Posterior vena cava (tissue), 2 donors: ENCODE measurements around the gene NEGR1. TPM values are rescaled to one million over a fixed set of nuclear protein-coding genes. Genes with fewer than 3 reads are reported as not detected.
"Not testable (repeated sequence)": the region's sequence is repeated elsewhere in the genome, so short reads cannot be mapped to it uniquely, and the experiment has no call there.

ENCODE experiments used
- DNase-seq: peaks from one replicate; pipeline ENCODE4 v3.0.0-alpha.2; 2020; ENCODE audit warnings: low spot score
- intact Hi-C, 2 donors: fragments of 100-400 bp; cut with DNase I; formaldehyde crosslinking; loops; one replicate each; pipeline versions ENCODE4 v1.14.1 to v1.14.2; 2022 to 2023
- total RNA-seq, 2 donors: library from RNA; stranded (reverse); fragmentation: NEBNext Ultra II Directional; extraction: Animal tissue kit (Norgen Biotek cat#: 25700); gene quantifications; one replicate each; pipeline ENCODE4 v1.2.1, GENCODE V29; 2021
- donor health status: DM: yes; HTN: yes; CAD: no.
- donor health status: DM: yes; HTN: yes; CAD: no.

The NEGR1 gene
- total RNA-seq, 2 donors from 2014 or later = 25.7 to 27.9 TPM

- no peak for DNase-seq
- intact Hi-C loops = no loop called here
Observed at GRCh38 chr1:72262735-72263134, 19.6 kb downstream of the NEGR1 start.

DNA sequence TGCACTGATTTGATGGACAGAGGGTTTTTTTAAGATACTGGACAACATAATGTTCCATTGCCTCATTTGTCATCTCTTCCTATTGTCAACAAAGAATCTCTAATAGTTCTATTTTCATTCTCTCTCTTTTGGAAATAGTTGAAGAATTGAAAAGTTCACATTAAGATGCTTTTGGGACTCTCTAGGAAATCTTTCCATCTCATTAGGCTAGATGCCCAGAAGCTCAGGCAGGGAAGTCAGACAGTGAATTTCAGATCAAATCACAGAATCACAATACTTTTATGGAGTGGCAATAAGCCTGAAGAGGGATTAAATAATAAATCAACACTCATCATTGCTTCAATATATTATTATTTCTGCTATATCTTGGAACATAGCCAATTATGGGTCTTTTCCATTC lies 29.2 kb downstream of the NEGR1 start:
- intact Hi-C loops = no loop called here

GRCh38 chr1:72241397-72241796 lies 40.9 kb downstream of the NEGR1 start:
- intact Hi-C loops = no loop called here
- no peak for DNase-seq

More for the DNA sequence above, 29.2 kb downstream of the NEGR1 start:
- DNase-seq = no peak

DNA sequence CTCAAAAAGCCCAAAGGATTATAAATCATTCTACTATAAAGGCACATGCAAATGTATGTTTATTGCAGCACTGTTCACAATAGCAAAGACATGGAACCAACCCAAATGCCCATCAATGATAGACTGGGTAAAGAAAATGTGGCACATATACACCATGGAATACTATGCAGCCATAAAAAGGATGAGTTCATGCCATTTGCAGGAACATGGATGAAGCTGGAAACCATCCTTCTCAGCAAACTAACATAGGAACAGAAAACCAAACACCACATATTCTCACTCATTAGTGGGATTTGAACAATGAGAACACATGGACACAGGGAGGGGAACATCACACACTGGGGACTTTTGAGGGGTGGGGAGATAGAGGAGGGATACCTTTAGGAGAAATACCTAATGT lies 46.4 kb downstream of the NEGR1 start:
- intact Hi-C loops, DNase-seq: not testable (repeated sequence)

GRCh38 chr1:72235062-72235461 lies 47.3 kb downstream of the NEGR1 start:
- DNase-seq = no peak
- intact Hi-C loops = no loop called here

DNA sequence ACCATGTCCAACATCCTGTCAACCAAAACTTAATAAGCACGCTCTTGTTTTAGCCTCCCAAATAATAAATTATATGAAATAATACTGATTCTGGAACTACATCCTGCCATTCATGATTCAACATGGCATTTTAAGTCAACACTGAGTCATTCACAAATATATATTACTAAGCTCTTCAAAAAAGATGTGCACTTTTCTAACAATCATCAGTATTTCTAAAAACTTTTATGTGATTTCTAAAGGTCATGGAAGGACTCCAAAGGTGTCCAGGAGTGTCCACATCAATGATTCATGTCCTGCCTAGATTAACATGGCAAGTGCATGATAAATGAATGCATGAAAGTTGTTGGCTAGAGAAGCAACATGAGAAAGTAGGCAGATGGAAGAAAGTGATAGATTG lies 51.6 kb downstream of the NEGR1 start:
- intact Hi-C loops = no loop called here
- DNase-seq = no peak

DNA sequence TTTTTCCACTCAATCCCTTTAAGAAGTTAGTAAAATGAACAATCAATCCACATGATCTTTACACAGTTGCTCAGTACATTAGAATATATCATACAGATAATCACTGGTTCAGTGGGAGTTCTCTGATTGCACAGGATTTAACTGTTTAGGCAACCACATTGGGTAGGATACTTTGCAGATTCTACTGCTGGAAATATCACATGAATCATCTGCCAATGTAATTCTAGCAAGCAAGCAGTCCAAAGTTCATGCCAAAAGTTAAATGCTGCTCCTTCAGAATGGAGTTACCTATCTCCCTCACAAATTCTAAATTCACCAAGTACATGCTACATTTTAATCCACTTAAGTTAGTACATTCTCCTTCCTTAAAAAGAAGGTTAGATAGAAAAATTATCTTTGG lies 52.4 kb downstream of the NEGR1 start:
- intact Hi-C loops = no loop called here
- no peak for DNase-seq

DNA sequence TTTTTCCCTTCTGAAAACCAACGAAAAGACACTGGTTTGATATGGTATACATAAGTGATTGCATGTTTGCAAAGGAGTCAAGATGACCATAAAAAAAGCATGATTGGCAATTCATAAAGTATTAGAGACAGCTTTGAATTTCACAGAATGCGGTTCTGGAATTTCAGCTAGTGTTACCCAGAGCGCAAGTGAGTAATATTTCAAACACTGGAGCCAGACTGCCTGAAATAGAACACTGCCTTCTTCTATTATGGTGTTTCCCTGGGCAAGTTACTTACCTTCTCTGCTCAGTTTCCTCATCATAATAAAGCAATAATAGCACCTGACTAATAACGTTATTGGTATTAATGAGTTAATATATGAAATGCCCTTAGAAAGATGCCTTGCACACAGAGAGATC lies 54.7 kb downstream of the NEGR1 start:
- intact Hi-C loops = no loop called here
- no peak for DNase-seq

DNA sequence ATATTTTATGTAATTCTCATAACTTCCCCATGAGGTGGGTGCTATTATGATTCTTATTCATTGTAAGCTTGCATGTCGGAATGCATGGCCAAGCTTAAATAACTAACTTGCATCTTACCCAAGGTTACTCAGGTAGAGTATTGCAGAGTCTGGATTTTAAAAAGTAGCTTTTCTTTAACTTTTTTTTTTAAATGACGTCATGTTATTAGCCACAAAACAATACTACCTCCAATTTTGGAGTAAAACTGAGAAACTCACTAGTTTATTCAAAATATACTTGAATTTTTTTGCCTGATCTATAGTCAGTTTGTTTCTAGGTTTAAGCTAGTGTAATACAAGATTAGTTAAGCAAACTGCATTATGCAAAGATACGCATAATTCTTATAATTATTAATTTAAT lies 57.8 kb downstream of the NEGR1 start:
- intact Hi-C loops = no loop called here
- no peak for DNase-seq

GRCh38 chr1:72221811-72222210 lies 60.5 kb downstream of the NEGR1 start:
- peak; percentile 52 for DNase-seq

GRCh38 chr1:72218141-72218739 lies 64.1 kb downstream of the NEGR1 start:
- intact Hi-C loops = no loop called here
- no peak for DNase-seq

More at GRCh38 chr1:72221811-72222210, 60.5 kb downstream of the NEGR1 start:
- intact Hi-C loops = no loop called here

DNA sequence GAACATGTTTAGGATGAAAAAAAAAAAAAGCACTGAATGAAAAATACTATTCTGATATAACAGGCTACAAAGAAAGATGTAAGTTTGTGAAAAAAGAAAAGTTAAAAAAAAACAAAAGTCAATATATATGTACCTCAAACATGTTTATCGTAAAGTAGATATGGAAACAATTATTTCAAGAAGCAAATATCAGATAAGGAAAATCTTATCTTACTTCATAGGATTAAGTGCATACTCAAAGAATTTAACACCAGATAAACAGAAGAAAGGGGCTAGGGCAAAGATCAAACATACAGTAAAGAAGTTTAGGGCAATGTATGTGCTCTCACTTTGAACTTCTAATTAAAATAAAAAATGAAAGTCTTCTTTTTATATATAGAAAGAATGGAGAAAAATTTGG lies 75.3 kb downstream of the NEGR1 start:
- intact Hi-C loops = no loop called here
- no peak for DNase-seq

DNA sequence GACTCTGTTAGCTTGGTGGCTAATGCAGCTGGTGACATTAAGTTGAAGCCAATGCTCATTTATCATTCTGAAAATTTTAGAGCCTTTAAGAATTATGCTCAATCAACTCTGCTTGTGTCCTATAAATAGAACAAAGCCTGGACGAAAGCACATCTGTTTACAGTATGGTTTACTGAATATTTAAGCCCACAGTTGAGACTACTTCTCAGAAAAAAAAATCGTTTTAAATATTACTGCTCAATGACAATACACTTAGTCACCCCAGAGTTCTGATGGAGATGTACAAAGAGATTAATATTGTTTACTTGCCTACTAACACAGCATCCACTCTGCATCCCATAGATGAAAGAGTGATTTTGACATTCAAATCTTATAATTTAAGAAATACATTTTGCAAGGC lies 79.6 kb downstream of the NEGR1 start:
- DNase-seq = no peak
- intact Hi-C loops = no loop called here

DNA sequence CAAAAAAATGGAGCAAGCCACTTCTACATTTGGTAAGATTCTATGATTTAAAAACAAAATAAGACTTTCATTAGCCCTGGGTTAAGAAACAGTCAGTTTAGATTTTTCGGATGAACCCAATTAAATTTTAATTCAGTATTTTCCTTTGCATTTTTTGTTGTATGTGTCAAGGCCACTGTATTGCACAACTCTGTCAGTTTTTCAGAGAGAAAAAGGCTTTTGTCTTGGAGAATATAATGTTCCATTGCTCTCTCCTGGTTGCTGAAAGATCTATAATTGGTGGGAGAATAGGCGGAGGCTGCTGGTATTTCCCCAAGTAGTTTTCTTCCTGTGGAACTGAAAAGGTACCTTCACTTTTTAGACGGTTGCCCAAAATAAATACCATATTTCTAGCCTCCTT lies 84.6 kb downstream of the NEGR1 start:
- no peak for DNase-seq
- intact Hi-C loops = no loop called here

- no peak for DNase-seq
- intact Hi-C loops = no loop called here
Observed at GRCh38 chr1:72186733-72187307, 95.5 kb downstream of the NEGR1 start.

DNA sequence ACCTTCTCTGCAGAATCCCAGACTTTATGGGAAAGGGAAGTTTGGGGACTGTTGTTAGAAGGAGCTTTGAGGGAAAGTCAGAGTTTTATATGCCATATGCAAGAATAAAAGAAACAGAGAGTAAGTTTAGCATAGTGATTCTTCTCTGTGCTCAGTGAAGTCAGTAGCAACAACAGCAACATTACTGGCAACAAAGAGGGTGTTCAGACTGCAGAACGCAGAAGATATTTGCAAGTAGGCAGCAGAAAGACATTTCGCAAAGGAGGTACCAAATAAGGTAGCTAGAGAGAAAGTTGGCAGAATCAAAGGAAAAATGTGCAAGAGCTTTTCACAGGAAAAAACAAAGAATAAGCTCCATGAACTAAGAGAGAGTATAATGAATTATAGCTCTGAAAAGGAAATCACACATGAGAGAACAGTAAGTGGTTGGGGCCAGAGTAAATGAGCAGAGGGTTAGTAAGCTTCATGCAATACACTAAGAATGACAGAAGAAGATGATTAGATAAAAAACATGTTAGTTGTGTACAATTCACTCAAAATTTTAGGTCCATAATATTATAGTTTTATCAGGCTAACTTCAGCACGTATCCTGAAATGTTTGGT lies 98.1 kb downstream of the NEGR1 start:
- intact Hi-C loops = no loop called here
- DNase-seq = no peak

- intact Hi-C loops = no loop called here
Observed at GRCh38 chr1:72182859-72183258, 99.5 kb downstream of the NEGR1 start.

GRCh38 chr1:72178266-72178665 lies 104.1 kb downstream of the NEGR1 start:
- no peak for DNase-seq
- intact Hi-C loops = no loop called here

More at GRCh38 chr1:72182859-72183258, 99.5 kb downstream of the NEGR1 start:
- DNase-seq = no peak

DNA sequence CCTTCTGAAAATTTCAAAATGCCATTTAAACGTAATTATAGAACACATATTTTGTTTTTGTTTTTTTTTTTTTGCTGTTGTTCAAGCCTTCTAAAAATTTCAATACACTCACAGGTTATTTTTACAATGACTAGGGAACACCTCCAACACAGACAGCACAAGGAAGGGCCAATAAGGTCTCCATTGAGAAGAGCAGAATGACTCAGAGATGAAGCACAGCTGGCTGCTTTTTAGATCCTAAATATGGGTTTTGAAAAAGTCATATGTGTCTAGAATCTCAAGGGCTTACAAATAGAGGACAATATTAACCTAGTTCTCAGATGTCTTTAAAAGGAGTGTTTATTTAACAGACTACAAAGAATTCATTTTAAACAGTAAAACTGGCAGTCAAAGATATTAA lies 104.6 kb downstream of the NEGR1 start:
- DNase-seq = no peak
- intact Hi-C loops = no loop called here

DNA sequence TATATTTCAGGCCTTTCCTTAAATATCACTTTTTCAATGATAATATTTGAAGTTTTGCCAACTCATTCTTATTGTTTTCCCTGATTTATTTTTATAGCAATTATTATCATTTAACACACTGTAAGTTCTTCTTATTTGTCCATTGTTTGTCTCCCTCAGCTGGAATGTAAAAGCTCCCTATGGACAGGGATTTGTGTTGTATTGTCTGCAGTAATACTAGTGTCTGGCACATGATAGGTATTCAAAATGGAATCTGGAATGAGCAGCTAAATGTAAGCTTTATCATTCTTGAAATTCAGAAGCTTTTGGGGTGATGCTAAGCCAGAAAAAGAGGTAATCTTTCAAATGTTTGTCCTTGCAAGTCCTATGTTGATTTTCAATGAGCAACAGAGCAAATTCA lies 112.1 kb downstream of the NEGR1 start:
- intact Hi-C loops = no loop called here
- DNase-seq = no peak

- intact Hi-C loops = no loop called here
- no peak for DNase-seq
Observed at GRCh38 chr1:72166426-72166825, 115.9 kb downstream of the NEGR1 start.
